ENCODE data around the gene TSKU. TPM values are rescaled to one million over a fixed set of nuclear protein-coding genes. Genes with fewer than 3 reads are reported as not detected.

Gene TSKU
- total RNA-seq, 1 donor from 2014 or later = 84.0 TPM

DNA sequence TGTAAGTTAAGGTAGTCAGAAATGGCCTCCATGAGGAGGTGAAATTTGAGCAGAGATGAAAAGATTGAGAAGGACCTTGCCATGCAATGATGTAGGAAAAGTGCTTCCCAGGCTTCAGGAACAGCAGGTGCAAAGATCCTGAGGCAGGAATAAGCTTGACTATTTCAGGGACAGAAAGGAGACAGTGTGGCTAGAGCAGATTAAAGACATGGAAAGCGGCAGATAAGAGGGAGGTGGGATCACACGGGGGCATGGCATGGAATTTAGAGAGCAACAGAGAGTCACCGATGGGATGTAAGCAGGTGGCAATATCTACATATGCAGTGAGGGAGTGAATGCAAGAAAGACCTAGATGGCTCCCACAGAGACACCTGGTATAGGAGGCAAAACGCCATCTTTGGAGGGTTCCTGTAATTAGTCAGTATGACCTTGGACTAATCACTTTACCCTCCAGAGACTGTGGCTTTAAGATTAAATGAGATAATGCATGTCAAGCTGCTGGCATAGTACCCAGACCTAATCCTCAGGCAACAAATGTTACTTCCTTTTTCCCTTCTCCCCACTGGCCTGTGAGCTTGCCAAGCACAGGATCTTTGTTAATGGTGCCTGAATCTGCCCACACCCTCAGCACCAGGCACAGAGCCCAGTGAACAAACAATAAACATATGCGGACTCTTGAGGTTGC lies 52.9 kb downstream of the TSKU start:
- TF ChIP-seq, protein P1, sequence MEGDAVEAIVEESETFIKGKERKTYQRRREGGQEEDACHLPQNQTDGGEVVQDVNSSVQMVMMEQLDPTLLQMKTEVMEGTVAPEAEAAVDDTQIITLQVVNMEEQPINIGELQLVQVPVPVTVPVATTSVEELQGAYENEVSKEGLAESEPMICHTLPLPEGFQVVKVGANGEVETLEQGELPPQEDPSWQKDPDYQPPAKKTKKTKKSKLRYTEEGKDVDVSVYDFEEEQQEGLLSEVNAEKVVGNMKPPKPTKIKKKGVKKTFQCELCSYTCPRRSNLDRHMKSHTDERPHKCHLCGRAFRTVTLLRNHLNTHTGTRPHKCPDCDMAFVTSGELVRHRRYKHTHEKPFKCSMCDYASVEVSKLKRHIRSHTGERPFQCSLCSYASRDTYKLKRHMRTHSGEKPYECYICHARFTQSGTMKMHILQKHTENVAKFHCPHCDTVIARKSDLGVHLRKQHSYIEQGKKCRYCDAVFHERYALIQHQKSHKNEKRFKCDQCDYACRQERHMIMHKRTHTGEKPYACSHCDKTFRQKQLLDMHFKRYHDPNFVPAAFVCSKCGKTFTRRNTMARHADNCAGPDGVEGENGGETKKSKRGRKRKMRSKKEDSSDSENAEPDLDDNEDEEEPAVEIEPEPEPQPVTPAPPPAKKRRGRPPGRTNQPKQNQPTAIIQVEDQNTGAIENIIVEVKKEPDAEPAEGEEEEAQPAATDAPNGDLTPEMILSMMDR (IDR thresholded peaks at IDR 0.05) = no peak
- H3K9me3 Mint-ChIP-seq (ENCODE audit: unreplicated experiment) = no peaks in the 10 kb centered on the region
- no peaks in the 10 kb centered on the region for H3K36me3 Mint-ChIP-seq (ENCODE audit: unreplicated experiment)
- DNase-seq (ENCODE audit: extremely low spot score, unreplicated experiment) = no peak
- H3K27me3 Mint-ChIP-seq (ENCODE audit: unreplicated experiment) = peaks cover 21% of the 10 kb centered on the region
- H3K27ac Mint-ChIP-seq (ENCODE audit: unreplicated experiment) = no peak overlapping the region
- H3K4me1 Mint-ChIP-seq (ENCODE audit: unreplicated experiment) = peaks cover 10% of the 10 kb centered on the region
- no peak overlapping the region for H3K4me3 Mint-ChIP-seq (ENCODE audit: unreplicated experiment)

DNA sequence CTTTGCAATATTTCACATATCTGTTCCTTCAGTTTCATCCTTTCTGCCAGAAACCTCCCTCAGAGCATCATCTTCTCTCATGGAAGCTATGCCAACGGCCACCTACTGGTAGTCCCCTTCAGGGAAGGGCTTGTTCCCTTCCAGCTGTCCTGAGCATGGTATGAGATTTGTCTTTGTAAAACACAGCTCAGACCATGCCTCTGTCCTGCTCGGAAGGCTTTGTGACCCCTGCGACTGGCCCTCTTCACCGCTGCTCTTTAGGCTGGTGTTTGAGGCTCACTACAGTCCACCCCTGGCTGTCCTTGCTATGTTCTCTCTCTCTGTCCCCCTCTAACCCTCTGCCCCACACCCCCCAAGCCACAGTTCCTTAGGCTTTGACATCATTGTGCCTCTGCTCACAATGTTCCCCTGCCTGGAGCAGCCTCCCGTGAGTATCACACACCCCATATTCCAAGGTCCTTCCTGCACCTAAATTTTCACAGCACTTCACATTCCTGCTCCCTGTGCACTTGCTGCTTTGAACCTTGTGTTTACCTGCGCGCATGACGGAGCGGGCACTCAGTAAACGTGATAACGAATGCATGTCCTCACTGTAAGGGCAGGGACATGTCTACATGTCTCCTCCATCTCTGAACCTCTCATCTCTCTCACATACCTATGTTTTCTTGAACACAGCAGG lies 53.6 kb downstream of the TSKU start:
- Mint-ChIP-seq H3K36me3 (ENCODE audit: unreplicated experiment) (no peaks in the 10 kb centered on the region), H3K4me3 (ENCODE audit: unreplicated experiment) (no peak overlapping the region), H3K27me3 (ENCODE audit: unreplicated experiment) (peaks cover 28% of the 10 kb centered on the region), H3K9me3 (ENCODE audit: unreplicated experiment) (no peaks in the 10 kb centered on the region), H3K27ac (ENCODE audit: unreplicated experiment) (no peak overlapping the region), H3K4me1 (ENCODE audit: unreplicated experiment) (peaks cover 7% of the 10 kb centered on the region)
- no peak for DNase-seq (ENCODE audit: extremely low spot score, unreplicated experiment)
- TF ChIP-seq, protein P1 (IDR thresholded peaks at IDR 0.05) = no peak

DNA sequence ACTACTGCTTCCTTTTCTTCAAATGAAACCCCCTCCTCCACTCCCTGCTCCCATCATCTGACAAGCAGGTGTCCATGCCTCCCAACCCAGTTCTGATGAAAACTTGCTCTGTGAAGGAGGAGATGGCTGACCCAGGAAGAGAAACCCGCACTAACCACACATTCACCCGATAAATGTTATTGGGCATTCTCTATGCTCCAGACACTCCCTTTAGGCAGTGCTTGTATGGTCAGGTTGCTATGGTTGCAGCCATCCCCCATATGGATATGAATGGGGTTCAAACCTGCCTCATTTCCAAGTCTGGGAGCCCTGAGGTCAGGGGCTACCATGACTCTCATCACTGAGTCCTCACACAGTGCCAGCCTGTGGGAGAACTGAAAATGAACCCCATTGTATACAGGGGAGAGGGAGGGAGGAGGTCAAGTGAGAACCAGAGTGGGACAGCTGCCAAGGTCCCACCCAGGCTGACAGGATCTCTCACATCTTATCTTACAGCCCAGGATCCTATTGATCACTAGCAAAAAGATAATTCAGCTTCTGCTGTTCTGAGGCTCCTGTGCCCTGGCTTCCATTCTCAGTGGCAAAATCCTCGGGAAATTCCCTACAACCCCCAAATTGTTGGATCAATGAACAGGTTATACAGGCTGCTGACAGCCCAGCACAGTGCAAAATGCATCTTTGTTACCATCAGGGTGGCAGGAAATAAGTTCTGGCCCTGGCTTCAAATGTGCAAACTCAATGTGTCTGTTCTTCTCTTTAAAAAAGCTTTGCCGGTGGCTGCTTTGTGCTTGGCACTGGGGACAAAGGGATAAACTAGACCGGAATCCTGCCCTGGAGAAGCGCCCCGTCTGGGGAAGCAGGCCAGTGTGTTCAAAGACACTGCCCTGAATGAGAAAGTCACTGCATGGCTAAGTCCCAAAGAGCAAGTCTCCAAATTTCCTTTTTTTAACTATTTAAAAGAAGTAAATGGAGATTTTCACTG lies 54.8 kb downstream of the TSKU start:
- Mint-ChIP-seq H3K4me1 (ENCODE audit: unreplicated experiment) (no peaks in the 10 kb centered on the region), H3K4me3 (ENCODE audit: unreplicated experiment) (no peak overlapping the region), H3K27ac (ENCODE audit: unreplicated experiment) (no peak overlapping the region), H3K27me3 (ENCODE audit: unreplicated experiment) (peaks cover 38% of the 10 kb centered on the region), H3K36me3 (ENCODE audit: unreplicated experiment) (no peaks in the 10 kb centered on the region), H3K9me3 (ENCODE audit: unreplicated experiment) (no peaks in the 10 kb centered on the region)
- no peak for DNase-seq (ENCODE audit: extremely low spot score, unreplicated experiment)
- TF ChIP-seq, protein P1 (IDR thresholded peaks at IDR 0.05) = no peak

- H3K36me3 Mint-ChIP-seq (ENCODE audit: unreplicated experiment) = no peaks in the 10 kb centered on the region
- TF ChIP-seq, protein P1 (IDR thresholded peaks at IDR 0.05) = peak; percentile 50
- no peak overlapping the region for H3K4me3 Mint-ChIP-seq (ENCODE audit: unreplicated experiment)
- no peak overlapping the region for H3K27ac Mint-ChIP-seq (ENCODE audit: unreplicated experiment)
- no peaks in the 10 kb centered on the region for H3K4me1 Mint-ChIP-seq (ENCODE audit: unreplicated experiment)
- no peak for DNase-seq (ENCODE audit: extremely low spot score, unreplicated experiment)
- no peaks in the 10 kb centered on the region for H3K9me3 Mint-ChIP-seq (ENCODE audit: unreplicated experiment)
- peaks cover 42% of the 10 kb centered on the region for H3K27me3 Mint-ChIP-seq (ENCODE audit: unreplicated experiment)
Measured at GRCh38 chr11:76838678-76839068, 55.5 kb downstream of the TSKU start.

Data from osteocyte (in vitro differentiated cells).